SK-N-MC (cell line): ENCODE measurements around the gene HSD17B1.

Experiments
- EZH2 ChIP-seq: fragments of 200-600 bp; sonication (generic); IDR thresholded peaks from one replicate; pipeline ENCODE4 v1.6.1; 2017; ENCODE audit warnings: antibody characterized with exemption
- POLR2AphosphoS5 ChIP-seq: IDR thresholded peaks from 2 replicates; pipeline ENCODE4 v1.6.1; 2012; ENCODE audit warnings: mild to moderate bottlenecking, low read depth, low read length, borderline replicate concordance

DNA sequence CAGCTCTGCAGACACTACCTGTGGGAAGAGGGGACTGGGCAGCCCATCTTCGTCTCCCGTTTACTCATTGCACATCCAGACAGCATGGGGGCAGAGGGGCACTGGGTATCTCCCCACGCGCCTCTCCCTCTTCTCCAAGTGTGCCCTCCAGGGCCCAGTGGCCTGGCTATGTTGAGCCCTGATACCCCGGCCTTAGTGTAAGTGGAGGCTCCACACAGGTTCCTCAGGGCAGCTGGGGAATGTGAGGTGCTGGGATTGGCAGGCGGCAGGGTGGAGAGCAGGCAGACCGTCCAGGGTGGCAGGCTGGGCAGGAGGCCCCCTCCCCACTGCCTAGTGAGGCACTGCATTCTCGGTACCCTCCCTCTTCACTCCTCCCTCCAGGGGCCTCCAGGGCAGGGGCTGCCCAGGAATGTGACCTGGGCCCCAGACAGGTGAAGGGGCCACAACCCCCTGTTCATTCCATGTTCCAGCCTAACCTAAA is 29.9 kb upstream of the HSD17B1 start:
- TF ChIP-seq POLR2AphosphoS5 = no peak
- no peak for TF ChIP-seq EZH2
